ENCODE measurements around the gene DMAC1. TPM values are rescaled to one million over a fixed set of nuclear protein-coding genes. Genes with fewer than 3 reads are reported as not detected.

The DMAC1 gene
- polyA plus RNA-seq, 2 of the 4 experiments (the other 2 are of a cell fraction): 34.3 to 58.9 TPM

DNA sequence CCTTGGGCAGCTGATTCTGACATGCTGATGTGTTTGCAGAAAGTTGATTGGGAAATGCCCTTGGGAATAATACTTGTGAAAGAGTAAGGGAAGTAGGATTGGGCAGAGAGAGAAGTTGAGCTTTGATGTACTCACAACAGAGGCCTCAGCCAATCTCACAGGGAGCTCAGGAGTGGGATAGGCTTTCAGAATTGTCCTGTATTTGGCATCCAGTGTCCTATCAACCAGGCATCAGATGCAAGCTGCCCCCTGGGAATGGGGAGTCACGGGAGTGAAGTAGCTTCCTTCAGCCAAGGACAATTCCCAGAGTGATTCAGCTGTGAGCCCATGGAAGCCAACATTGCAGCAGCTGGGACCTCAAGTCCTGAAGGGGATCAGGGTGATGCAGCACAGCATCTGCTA is 39.6 kb downstream of the DMAC1 start:
- FAIRE-seq: no peak
- H3K4me1 ChIP-seq: no peaks in the 10 kb centered on the region
- no peak overlapping the region for H3K27ac ChIP-seq
- TF ChIP-seq CBX2 (IDR thresholded peaks at IDR 0.05; ENCODE audit: borderline replicate concordance, low read depth) (no peak), HEYL (CRISPR knock-in tag; IDR thresholded peaks at IDR 0.05) (no peak), TFCP2L1 (CRISPR knock-in tag; IDR thresholded peaks at IDR 0.05) (no peak), RNF2 (IDR thresholded peaks at IDR 0.05; ENCODE audit: borderline replicate concordance, low read depth) (no peak)
- H3K4me2 ChIP-seq: no peak overlapping the region
- H3K9me3 ChIP-seq: no peaks in the 10 kb centered on the region; the same call in 2 of the 3 replicates
- no peak overlapping the region for H3K4me3 ChIP-seq
- DNase-seq (ENCODE audit: low read depth in 1 of 2, low spot score in 1 of 2): no peak
- no peak for ATAC-seq
- POLR2A ChIA-PET: no interaction called here
- CTCF ChIA-PET: no interaction called here
- 0% methylated on average over 1 of the region's 1 CpG for WGBS (ENCODE audit: missing lambda C conversion rate)

DNA sequence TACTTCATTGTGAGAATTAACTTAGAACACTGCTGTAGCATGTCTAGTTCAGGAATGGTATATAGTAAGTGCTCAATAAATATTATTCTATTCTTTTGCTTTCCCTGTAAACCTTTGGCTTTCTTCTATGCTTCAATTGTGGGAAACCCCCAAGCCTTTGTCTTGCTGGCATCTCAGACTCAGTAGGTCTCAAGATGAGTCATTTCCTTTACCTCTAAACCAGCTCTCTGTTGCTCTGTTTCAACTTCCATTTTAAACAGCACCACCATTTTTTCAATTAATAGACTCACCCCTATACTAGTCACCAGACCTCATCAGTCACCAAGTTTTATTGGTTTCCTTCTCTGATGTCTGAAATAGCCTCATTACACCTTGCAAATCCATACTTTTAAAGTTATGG is 43.5 kb downstream of the DMAC1 start:
- CTCF ChIA-PET: interaction anchor here (1.2 kb wide), 1 partner anchor 10 kb away, joined by 4 read pairs; no protein-coding TSS in a partner anchor

DNA sequence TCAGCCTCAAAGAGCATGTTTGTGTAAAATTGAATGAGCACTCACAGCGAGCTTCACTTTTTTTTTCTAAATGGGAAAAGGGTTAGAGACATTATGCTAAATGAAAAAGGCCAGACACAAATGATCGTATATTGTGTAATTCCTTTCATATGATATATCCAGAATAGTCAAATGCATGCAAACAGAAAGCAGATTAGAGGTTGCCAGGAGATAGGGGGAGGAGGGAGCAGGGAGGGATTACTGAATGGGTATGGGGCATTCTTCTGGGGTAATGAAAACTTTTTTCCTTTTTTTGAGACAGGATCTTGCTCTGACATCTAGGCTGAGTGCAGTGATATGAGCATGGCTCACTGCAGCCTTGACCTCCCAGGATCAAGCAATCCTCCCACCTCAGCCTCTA is 47.1 kb downstream of the DMAC1 start:
- Histone ChIP-seq H3K9me3 (no peaks in the 10 kb centered on the region), H3K4me3 (no peak overlapping the region), H3K27ac (no peak overlapping the region), H3K4me1 (no peaks in the 10 kb centered on the region), H3K4me2 (no peak overlapping the region)
- TF ChIP-seq FOXS1 (CRISPR knock-in tag; IDR thresholded peaks at IDR 0.05) (no peak), EP300 (IDR thresholded peaks at IDR 0.05) (no peak), HEYL (CRISPR knock-in tag; IDR thresholded peaks at IDR 0.05) (no peak), HDAC2 (IDR thresholded peaks at IDR 0.05) (no peak), KDM1A (IDR thresholded peaks at IDR 0.05; ENCODE audit: low read depth) (no peak), POLR2A (IDR thresholded peaks at IDR 0.05; ENCODE audit: low read length) (no peak)
- TF ChIP-seq, protein P1, sequence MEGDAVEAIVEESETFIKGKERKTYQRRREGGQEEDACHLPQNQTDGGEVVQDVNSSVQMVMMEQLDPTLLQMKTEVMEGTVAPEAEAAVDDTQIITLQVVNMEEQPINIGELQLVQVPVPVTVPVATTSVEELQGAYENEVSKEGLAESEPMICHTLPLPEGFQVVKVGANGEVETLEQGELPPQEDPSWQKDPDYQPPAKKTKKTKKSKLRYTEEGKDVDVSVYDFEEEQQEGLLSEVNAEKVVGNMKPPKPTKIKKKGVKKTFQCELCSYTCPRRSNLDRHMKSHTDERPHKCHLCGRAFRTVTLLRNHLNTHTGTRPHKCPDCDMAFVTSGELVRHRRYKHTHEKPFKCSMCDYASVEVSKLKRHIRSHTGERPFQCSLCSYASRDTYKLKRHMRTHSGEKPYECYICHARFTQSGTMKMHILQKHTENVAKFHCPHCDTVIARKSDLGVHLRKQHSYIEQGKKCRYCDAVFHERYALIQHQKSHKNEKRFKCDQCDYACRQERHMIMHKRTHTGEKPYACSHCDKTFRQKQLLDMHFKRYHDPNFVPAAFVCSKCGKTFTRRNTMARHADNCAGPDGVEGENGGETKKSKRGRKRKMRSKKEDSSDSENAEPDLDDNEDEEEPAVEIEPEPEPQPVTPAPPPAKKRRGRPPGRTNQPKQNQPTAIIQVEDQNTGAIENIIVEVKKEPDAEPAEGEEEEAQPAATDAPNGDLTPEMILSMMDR (IDR thresholded peaks at IDR 0.05): no peak
- TF ChIP-seq, protein P2, sequence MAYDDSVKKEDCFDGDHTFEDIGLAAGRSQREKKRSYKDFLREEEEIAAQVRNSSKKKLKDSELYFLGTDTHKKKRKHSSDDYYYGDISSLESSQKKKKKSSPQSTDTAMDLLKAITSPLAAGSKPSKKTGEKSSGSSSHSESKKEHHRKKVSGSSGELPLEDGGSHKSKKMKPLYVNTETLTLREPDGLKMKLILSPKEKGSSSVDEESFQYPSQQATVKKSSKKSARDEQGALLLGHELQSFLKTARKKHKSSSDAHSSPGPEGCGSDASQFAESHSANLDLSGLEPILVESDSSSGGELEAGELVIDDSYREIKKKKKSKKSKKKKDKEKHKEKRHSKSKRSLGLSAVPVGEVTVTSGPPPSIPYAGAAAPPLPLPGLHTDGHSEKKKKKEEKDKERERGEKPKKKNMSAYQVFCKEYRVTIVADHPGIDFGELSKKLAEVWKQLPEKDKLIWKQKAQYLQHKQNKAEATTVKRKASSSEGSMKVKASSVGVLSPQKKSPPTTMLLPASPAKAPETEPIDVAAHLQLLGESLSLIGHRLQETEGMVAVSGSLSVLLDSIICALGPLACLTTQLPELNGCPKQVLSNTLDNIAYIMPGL (CRISPR knock-in tag; IDR thresholded peaks at IDR 0.05; ENCODE audit: borderline replicate concordance): no peak
- TF ChIP-seq, protein P3, sequence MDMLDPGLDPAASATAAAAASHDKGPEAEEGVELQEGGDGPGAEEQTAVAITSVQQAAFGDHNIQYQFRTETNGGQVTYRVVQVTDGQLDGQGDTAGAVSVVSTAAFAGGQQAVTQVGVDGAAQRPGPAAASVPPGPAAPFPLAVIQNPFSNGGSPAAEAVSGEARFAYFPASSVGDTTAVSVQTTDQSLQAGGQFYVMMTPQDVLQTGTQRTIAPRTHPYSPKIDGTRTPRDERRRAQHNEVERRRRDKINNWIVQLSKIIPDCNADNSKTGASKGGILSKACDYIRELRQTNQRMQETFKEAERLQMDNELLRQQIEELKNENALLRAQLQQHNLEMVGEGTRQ (IDR thresholded peaks at IDR 0.05): no peak
- TF ChIP-seq, protein P4, sequence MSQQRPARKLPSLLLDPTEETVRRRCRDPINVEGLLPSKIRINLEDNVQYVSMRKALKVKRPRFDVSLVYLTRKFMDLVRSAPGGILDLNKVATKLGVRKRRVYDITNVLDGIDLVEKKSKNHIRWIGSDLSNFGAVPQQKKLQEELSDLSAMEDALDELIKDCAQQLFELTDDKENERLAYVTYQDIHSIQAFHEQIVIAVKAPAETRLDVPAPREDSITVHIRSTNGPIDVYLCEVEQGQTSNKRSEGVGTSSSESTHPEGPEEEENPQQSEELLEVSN (IDR thresholded peaks at IDR 0.05; ENCODE audit: borderline replicate concordance, low read depth): no peak
- no peak for ATAC-seq
- ChIA-PET POLR2A (no interaction called here), CTCF (interaction anchor here (0.6 kb wide), 1 partner anchor 1213 kb away, joined by 4 read pairs; no protein-coding TSS in a partner anchor)
- no peak for DNase-seq (ENCODE audit: low read depth in 1 of 2, low spot score in 1 of 2)
- 2% methylated on average over 2 of the region's 2 CpGs for WGBS (ENCODE audit: missing lambda C conversion rate)
- no peak for FAIRE-seq

More for the DNA sequence above, 43.5 kb downstream of the DMAC1 start:
- Histone ChIP-seq H3K9me3 (no peaks in the 10 kb centered on the region), H3K4me2 (no peak overlapping the region), H3K4me1 (no peaks in the 10 kb centered on the region), H3K27ac (no peak overlapping the region), H3K4me3 (no peak overlapping the region)
- ATAC-seq: no peak
- TF ChIP-seq FOSL2 (IDR thresholded peaks at IDR 0.05) (no peak), FOSL2 (CRISPR knock-in tag; IDR thresholded peaks at IDR 0.05) (no peak), CHD4 (IDR thresholded peaks at IDR 0.05; ENCODE audit: borderline replicate concordance) (no peak), PHF8 (IDR thresholded peaks at IDR 0.05; ENCODE audit: borderline replicate concordance, low read depth) (no peak), HDAC2 (IDR thresholded peaks at IDR 0.05) (no peak), JUNB (IDR thresholded peaks at IDR 0.05) (no peak), JUN (IDR thresholded peaks at IDR 0.05) (no peak), TFCP2L1 (CRISPR knock-in tag; IDR thresholded peaks at IDR 0.05) (no peak)
- POLR2A ChIA-PET: interaction anchor here (0.6 kb wide), 1 partner anchor 43 kb away, joined by 3 read pairs; no protein-coding TSS in a partner anchor
- DNase-seq (ENCODE audit: low read depth in 1 of 2, low spot score in 1 of 2): no peak
- no peak for FAIRE-seq
